Panc1 (cell line): Measurements from ENCODE around the gene PPM1L.

Source experiments
- CTCF ChIP-seq: fragments of 450-650 bp; IDR thresholded peaks from 2 replicates; pipeline ENCODE4 v1.5.1; 2017; ENCODE audit warnings: mild to moderate bottlenecking
- POLR2AphosphoS5 ChIP-seq: IDR thresholded peaks from 2 replicates; pipeline ENCODE4 v1.6.1; 2012; ENCODE audit warnings: mild to moderate bottlenecking, low read depth, low read length, moderate library complexity
- REST ChIP-seq, 2 experiments: IDR thresholded peaks; 2 replicates each; pipeline ENCODE4 v1.6.1; 2011 to 2012; ENCODE audit warnings: low read depth in 2 of 2, control low read depth in 1 of 2, low read length in 1 of 2, mild to moderate bottlenecking in 1 of 2, moderate library complexity in 1 of 2; ENCODE audit not compliant: insufficient read depth in 1 of 2
- SIN3A ChIP-seq: IDR thresholded peaks from 2 replicates; pipeline ENCODE4 v1.6.1; 2012; ENCODE audit warnings: low read depth, mild to moderate bottlenecking, low read length, moderate library complexity, borderline replicate concordance; ENCODE audit not compliant: insufficient read depth
- TCF7L2 ChIP-seq: IDR thresholded peaks from 2 replicates; pipeline ENCODE4 v1.6.1; 2011; ENCODE audit warnings: mild to moderate bottlenecking, low read depth, low read length, inconsistent platforms

- TF ChIP-seq CTCF: no peak
- TF ChIP-seq POLR2AphosphoS5: no peak
- TF ChIP-seq REST (IDR thresholded peaks at IDR 0.05; ENCODE audit: insufficient read depth in 1 of 2, low read depth in 2 of 2, low read length in 1 of 2): no peak
- no peak for TF ChIP-seq SIN3A
- TF ChIP-seq TCF7L2: no peak
These were observed 15.9 kb downstream of the PPM1L start for GRCh38 chr3:160771811-160772459.
